ENCODE measurements around the gene UBN1.

DNA sequence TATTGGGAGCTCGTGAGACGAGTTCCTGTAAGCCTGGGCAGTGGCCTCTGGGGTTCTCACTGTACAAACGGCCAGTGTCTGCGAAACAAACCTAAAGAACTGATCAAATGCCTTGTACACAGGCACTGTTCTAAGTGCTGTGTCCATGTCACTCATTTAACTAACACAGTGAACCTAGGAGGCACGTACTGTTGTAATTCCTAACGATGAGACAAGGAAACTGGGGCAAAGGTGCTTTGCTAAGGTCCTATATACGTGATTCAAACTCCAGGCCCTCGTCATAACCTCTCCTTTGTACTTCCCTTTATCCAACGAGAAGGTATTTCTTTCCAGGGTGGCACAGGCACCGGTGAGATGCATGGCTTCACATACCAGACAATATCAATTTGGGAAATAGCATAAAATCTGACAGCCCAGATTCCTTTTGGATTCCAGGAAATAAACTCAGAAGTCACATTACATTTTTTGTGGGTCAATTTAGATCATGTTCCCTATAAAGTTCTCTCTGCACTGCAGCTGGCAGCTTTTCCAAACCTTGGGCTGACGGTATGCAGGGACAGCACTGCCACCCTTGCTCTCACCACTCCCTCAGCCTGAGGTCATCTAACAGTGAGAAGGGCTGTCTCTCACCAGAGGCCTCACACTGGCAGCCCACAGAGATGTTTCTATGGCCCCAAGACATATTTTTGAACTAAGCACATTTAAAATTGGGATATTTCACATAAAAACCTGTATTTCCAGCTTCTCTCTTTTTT lies 18.5 kb upstream of the UBN1 start:
- TF ChIP-seq, protein P1, sequence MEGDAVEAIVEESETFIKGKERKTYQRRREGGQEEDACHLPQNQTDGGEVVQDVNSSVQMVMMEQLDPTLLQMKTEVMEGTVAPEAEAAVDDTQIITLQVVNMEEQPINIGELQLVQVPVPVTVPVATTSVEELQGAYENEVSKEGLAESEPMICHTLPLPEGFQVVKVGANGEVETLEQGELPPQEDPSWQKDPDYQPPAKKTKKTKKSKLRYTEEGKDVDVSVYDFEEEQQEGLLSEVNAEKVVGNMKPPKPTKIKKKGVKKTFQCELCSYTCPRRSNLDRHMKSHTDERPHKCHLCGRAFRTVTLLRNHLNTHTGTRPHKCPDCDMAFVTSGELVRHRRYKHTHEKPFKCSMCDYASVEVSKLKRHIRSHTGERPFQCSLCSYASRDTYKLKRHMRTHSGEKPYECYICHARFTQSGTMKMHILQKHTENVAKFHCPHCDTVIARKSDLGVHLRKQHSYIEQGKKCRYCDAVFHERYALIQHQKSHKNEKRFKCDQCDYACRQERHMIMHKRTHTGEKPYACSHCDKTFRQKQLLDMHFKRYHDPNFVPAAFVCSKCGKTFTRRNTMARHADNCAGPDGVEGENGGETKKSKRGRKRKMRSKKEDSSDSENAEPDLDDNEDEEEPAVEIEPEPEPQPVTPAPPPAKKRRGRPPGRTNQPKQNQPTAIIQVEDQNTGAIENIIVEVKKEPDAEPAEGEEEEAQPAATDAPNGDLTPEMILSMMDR (IDR thresholded peaks at IDR 0.05; ENCODE audit: low read length) = no peak
- no peak for TF ChIP-seq EZH2 (IDR thresholded peaks at IDR 0.05; ENCODE audit: borderline replicate concordance, low read length)

All from OCI-LY1 (cell line).